Measurements from ENCODE around the gene ZNF91.
"Not testable (repeated sequence)": the region's sequence is repeated elsewhere in the genome, so short reads cannot be mapped to it uniquely, and the experiment has no call there.

Gene ZNF91

GRCh38 chr19:23395722-23396117, 449 bp upstream of the ZNF91 start:
- DNase-seq (ENCODE audit: low read depth, low spot score): not testable (repeated sequence)

GRCh38 chr19:23394511-23394910, 760 bp downstream of the ZNF91 start:
- DNase-seq (ENCODE audit: low read depth, low spot score): no peak

DNA sequence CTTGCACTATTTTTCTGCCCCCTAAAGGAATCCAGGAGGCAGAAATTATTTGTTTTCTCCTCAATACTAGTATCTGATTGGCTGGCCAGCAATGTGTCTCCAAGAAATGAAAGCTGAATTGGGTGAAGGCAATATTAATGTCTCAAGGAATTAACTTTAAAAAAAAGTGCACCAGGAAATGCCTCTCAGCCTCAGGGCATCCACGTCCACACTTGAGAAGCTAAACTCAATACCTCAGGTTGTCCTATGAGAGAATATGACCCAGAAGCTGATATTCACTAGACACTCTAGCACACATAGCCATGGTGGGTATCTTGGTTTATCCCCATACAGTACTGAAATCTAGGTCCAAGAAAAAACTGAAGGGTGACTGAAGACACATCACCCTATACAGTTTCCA, 2.1 kb downstream of the ZNF91 start:
- DNase-seq (ENCODE audit: low read depth, low spot score): no peak

DNA sequence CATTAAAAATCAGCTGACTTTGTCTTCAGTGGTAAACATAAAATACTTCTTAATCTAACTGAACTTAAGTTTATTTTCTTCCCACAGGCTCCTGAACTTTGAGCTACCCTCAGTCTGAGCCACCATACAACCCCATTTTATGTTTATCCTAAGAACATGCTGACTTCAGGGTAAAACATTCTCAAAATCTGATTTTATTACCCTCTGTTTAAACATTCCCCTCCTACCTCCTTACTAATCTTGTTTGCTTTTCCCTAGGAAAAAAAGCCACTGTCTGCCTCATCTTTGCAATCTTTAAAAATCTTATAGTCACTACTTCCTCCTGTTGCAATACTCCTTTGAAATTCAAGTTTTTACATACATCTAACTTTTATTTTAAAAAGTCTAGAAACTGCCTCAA, 4.0 kb downstream of the ZNF91 start:
- no peak for DNase-seq (ENCODE audit: low read depth, low spot score)

- no peak for DNase-seq (ENCODE audit: low read depth, low spot score)
These were observed 9.9 kb downstream of the ZNF91 start for GRCh38 chr19:23385404-23385803.

DNA sequence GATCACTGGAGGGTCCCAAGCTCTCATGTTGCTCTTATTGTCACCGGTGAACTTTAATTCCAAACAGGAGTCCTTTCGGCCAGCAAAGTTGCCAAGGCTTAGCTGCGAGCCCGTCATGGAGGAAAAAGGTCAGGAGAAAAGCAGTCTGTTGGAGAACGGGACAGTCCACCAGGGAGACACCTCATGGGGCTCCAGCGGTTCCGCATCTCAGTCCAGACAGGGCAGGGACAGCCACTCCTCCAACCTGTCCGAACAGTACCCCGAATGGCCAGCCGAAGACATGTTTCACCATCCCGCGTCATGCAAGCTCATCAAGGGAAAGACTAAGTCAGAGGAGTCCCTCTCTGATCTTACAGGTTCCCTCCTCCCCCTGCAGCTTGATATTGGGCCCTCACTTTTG, 10.4 kb downstream of the ZNF91 start:
- no peak for DNase-seq (ENCODE audit: low read depth, low spot score)

DNA sequence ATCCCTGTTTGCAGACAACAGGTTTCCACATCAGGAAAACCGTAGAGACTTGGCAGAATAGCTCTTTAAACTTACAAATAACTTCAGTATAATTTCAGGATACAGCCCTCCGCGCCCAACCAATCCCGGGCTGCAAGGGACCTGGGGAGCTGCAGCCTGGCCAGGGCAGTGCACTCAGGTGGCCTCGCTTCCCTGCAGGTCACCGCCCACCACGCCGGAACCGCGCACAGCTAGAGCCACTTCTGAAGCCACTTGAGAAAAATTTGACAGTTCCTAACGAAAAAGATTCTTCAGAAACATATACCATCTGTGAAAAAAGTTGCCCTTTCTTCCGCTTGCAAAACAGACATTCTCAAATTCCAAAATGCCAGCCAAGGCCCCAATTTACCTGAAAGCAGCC, 11.1 kb downstream of the ZNF91 start:
- DNase-seq (ENCODE audit: low read depth, low spot score): no peak

- no peak for DNase-seq (ENCODE audit: low read depth, low spot score)
These were observed 12.3 kb downstream of the ZNF91 start for GRCh38 chr19:23382955-23383354.

- DNase-seq (ENCODE audit: low read depth, low spot score): no peak
These were observed 14.2 kb downstream of the ZNF91 start for GRCh38 chr19:23381114-23381513.

- DNase-seq (ENCODE audit: low read depth, low spot score): not testable (repeated sequence)
These were observed 15.6 kb downstream of the ZNF91 start for GRCh38 chr19:23379671-23380070.

GRCh38 chr19:23378948-23379347, 16.3 kb downstream of the ZNF91 start:
- no peak for DNase-seq (ENCODE audit: low read depth, low spot score)

- DNase-seq (ENCODE audit: low read depth, low spot score): no peak
These were observed 18.0 kb downstream of the ZNF91 start for GRCh38 chr19:23377276-23377675.

GRCh38 chr19:23366437-23366836, 28.8 kb downstream of the ZNF91 start:
- no peak for DNase-seq (ENCODE audit: low read depth, low spot score)

DNA sequence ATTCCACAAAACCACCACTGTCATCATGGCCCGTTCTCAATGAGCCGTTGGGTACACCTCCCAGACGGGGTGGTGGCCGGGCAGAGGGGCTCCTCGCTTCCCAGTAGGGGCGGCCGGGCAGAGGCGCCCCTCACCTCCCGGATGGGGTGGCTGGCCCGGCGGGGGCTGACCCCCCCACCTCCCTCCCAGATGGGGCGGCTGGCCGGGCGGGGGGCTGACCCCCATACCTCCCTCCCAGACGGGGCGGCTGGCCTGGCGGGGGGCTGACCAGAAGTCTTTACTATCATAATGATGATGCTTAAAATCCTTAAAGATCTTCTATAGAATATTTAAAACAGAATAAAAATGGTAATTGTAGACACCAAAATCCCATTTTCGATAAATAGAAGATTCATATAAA, 29.2 kb downstream of the ZNF91 start:
- not testable (repeated sequence) for DNase-seq (ENCODE audit: low read depth, low spot score)

GRCh38 chr19:23365222-23365621, 30.0 kb downstream of the ZNF91 start:
- no peak for DNase-seq (ENCODE audit: low read depth, low spot score)

DNA sequence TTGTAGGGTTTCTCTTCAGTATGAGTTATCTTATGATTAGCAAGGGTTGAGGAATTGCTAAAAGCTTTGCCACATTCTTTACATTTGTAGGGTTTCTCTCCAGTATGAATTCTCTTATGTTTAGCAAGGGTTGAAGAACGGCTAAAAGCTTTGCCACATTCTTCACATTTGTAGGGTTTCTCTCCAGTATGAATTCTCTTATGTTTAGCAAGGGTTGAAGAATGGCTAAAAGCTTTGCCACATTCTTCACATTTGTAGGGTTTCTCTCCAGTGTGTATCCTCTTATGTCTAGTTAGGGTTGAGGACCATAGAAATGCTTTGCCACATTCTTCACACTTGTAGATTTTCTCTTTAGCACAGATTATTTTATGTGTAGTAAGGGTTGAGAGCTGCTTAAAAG, 33.4 kb downstream of the ZNF91 start:
- not testable (repeated sequence) for DNase-seq (ENCODE audit: low read depth, low spot score)

DNA sequence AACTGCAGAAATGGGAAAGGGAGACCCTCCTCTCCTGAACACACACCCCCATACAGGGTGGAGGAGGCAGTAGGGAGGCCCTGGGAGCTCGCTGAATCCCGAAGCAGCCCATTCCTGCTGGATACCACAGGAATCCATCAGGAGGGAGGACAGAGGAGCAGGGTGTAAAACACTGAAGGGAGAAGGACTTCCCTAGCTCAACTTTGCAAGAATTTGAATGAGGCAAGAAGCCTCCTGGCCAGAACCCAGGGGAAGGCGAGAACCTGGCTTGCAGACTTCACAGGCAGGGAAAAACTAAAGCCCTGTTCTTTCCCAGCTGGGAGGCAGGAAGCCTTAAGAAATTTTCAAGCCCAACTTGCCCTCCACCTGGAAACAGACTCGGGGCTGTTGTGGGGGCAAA, 43.5 kb downstream of the ZNF91 start:
- no peak for DNase-seq (ENCODE audit: low read depth, low spot score)

DNA sequence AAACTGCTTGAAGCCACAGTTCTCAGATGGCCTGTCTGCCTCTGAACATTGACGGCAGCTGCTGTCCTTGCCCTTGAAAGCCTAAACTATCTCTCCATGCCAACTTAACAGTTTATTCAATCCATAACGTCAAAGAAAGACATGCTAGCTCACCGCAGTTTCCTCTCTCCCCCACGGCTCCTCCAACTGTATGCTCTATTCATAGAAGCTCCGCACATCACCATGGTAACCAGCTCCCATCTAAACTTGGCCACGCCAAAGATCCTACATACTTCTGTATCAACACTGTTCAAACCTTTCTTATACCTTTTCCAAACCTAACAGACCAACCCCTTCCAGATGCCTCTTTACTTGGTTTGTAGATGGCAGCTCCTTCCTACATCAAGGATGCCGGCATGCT, 48.6 kb downstream of the ZNF91 start:
- DNase-seq (ENCODE audit: low read depth, low spot score): no peak

- no peak for DNase-seq (ENCODE audit: low read depth, low spot score)
These were observed 49.4 kb downstream of the ZNF91 start for GRCh38 chr19:23345838-23346237.

DNA sequence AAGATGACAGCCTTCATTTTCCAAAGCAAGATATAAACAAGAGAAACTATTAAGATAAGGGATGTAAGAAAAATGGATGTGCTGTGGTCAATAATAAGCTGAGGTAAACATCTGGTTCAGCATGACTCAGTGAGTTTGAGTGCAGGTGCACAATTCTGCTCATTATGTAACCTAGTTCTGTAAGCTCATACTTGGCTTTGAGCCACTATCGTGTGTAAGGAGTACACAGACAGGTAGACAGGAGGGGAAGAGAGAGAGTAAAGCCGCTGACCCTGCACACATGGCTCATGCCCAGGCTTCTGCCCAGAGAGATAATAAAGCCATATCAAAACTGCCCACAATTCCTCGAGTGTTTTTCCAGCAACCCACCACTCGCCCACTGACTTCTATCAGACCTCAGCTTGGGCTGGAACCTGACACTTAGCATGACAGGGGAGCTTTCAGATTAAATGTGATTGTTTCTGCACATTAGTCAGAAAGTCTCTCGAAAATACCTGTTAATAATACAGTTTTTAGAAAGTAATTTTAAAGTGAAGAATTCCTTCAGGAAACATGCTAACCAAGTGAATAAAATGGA, 51.7 kb downstream of the ZNF91 start:
- DNase-seq (ENCODE audit: low read depth, low spot score): no peak

DNA sequence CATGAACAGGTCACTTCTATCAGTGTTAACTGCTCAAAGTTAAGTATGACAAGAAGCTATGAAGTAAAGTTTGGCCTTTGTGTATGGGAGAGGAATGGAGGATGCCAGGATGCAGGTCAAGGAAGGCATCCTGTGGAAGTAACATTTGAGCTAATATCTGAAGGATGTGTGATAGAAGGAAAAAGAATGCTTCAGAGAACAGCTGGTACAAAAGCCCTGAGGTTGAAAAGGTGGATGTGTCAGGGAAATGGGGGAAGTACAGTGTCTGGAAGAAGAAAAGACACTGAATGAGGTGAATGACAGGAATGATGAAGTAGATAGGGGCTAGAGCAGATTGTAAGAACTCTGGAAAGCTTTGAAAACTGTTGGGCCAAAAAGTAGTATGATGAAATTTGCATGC, 67.1 kb downstream of the ZNF91 start:
- no peak for DNase-seq (ENCODE audit: low read depth, low spot score)

DNA sequence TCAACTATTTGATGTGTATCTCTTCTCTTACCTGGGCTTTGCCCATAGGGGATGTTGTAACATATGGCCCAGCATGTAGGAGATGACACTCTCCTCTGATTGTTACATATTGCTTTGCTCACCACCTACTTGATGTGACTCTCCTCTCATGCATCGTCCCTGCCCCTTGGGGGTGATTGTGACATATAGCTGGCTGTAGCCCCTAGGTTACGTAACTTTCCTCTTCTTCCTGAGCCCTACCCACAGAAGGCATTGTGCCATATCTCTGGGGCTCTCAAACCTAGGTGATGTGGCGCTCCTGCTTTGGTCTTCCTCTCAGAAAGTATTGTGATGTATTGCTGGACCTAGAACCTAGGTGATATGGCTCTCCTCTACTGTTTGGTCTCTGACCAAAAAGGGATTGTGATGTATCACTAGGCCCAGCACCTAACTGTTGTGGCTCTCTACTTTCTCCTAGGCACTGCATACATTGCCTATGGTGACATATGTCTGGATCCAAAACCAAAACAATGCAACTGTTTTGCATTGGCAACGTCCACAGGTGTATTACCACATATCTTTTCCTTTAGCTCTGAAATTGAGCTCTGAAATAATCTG, 73.2 kb downstream of the ZNF91 start:
- DNase-seq (ENCODE audit: low read depth, low spot score): no peak

DNA sequence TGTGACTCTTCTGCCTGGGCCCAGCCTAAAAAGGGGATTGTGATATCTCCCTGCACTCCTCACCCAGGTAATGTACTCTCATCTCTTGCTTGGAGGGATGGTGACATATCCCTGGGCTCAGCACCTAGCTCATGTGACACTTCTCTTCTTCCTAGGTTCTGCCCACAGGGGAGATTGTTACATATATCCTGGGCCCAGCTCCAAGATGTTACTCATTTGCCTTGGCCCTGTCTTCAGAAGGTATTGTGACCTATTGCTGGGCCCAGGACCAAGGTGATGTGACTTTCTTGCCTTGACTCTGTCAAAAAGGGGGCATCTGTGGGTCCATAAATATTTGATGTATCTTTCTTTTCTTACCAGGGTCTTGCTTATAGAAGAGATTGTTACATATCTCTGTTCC, 73.9 kb downstream of the ZNF91 start:
- DNase-seq (ENCODE audit: low read depth, low spot score): not testable (repeated sequence)

DNA sequence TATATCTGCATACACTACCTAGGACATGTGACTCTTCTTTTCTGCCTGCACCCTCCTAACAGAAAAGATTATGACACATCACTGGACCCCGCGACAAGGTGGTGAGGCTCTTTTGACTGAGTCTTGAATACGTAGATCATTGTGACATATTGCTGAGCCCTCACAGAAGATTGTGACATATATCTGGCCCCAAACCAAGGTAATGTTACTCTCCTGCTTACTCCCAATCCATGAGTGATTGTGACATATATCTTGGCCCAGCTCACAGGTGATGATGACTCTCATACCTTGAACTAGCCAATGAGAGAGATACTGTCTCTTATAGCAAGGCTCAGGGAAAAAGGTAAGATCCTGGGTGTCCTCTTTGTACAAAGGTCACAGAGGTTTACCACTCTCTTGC, 75.7 kb downstream of the ZNF91 start:
- DNase-seq (ENCODE audit: low read depth, low spot score): not testable (repeated sequence)
